HepG2 (cell line): ENCODE measurements around the gene ATP6V0A1. TPM values are rescaled to one million over a fixed set of nuclear protein-coding genes. Genes with fewer than 3 reads are reported as not detected.

Experiments
- ATF7-NPFF ChIP-seq: sonication (generic); formaldehyde crosslinking; IDR thresholded peaks from 2 replicates; pipeline ENCODE4 v1.8.1; 2023; ENCODE audit warnings: mild to moderate bottlenecking, low read depth, missing genetic modification reagents, moderate library complexity
- CBX2 ChIP-seq, 2 experiments: fragments of 200-600 bp in 1 of 2; sonication (generic); formaldehyde crosslinking in 1 of 2; IDR thresholded peaks; 2 replicates each; pipeline versions ENCODE4 v1.7.0 to v1.8.1; 2018 to 2022; ENCODE audit warnings: low read depth in 2 of 2, low read length in 1 of 2, mild to moderate bottlenecking in 1 of 2, missing genetic modification reagents in 1 of 2
- FOXA1 ChIP-seq, 2 experiments: fragments of 450-650 bp in 1 of 2; sonication (generic) in 1 of 2; formaldehyde crosslinking in 1 of 2; IDR thresholded peaks; 2 replicates each; pipeline versions ENCODE4 v1.4.0 to v1.6.1; 2016 to 2020; ENCODE audit warnings: missing genetic modification reagents in 1 of 2
- MXI1 ChIP-seq: IDR thresholded peaks from 3 replicates; pipeline ENCODE4 v1.6.1; 2012; ENCODE audit warnings: low read depth, low read length, inconsistent platforms, borderline replicate concordance
- NR2F1 ChIP-seq, 2 experiments: fragments of 450-650 bp in 1 of 2; formaldehyde crosslinking in 1 of 2; IDR thresholded peaks; 2 replicates each; pipeline versions ENCODE4 v1.5.0 to v1.6.1; 2016 to 2020; ENCODE audit warnings: mild to moderate bottlenecking in 1 of 2, missing compliant biosample characterization in 1 of 2, missing genetic modification reagents in 1 of 2, moderate library complexity in 1 of 2
- PLRG1 ChIP-seq: fragments of 450-650 bp; conservative IDR thresholded peaks from 2 replicates; pipeline ENCODE4 v1.6.1; 2016
- PREB ChIP-seq: sonication (generic); formaldehyde crosslinking; IDR thresholded peaks from 2 replicates; pipeline ENCODE4 v1.4.0; 2020; ENCODE audit warnings: missing genetic modification reagents
- SMYD3 ChIP-seq: sonication (generic); formaldehyde crosslinking; IDR thresholded peaks from 2 replicates; pipeline ENCODE4 v1.8.1; 2023; ENCODE audit warnings: mild to moderate bottlenecking, missing genetic modification reagents
- SNAI1 ChIP-seq: sonication (generic); formaldehyde crosslinking; IDR thresholded peaks from 2 replicates; pipeline ENCODE4 v1.5.0; 2020; ENCODE audit warnings: mild to moderate bottlenecking, missing genetic modification reagents, borderline replicate concordance
- TEAD3 ChIP-seq: optimal IDR thresholded peaks from 2 replicates; pipeline ENCODE3; 2016; ENCODE audit warnings: borderline replicate concordance
- ZHX2 ChIP-seq, 2 experiments: sonication (generic) in 1 of 2; formaldehyde crosslinking in 1 of 2; IDR thresholded peaks; 2 replicates each; pipeline versions ENCODE4 v1.6.1 to v1.9.0; 2014 to 2022; ENCODE audit warnings: antibody characterized with exemption in 1 of 2, borderline replicate concordance in 1 of 2, inconsistent platforms in 1 of 2, low read depth in 1 of 2, missing genetic modification reagents in 1 of 2
- ZNF232 ChIP-seq: sonication (generic); formaldehyde crosslinking; IDR thresholded peaks from 2 replicates; pipeline ENCODE4 v1.4.0; 2020; ENCODE audit warnings: missing genetic modification reagents, borderline replicate concordance
- ZNF234 ChIP-seq: sonication (generic); formaldehyde crosslinking; conservative IDR thresholded peaks from 2 replicates; pipeline ENCODE4 v1.5.1; 2020; ENCODE audit warnings: mild to moderate bottlenecking, missing genetic modification reagents
- ZNF33A ChIP-seq: sonication (generic); formaldehyde crosslinking; IDR thresholded peaks from 2 replicates; pipeline ENCODE4 v1.5.1; 2020; ENCODE audit warnings: missing genetic modification reagents, mild to moderate bottlenecking, moderate library complexity, borderline replicate concordance
- ZNF430 ChIP-seq: sonication (generic); formaldehyde crosslinking; IDR thresholded peaks from 2 replicates; pipeline ENCODE4 v1.9.0; 2021; ENCODE audit warnings: mild to moderate bottlenecking, missing genetic modification reagents
- ZNF446 ChIP-seq: sonication (generic); formaldehyde crosslinking; IDR thresholded peaks from 2 replicates; pipeline ENCODE4 v1.5.0; 2020; ENCODE audit warnings: mild to moderate bottlenecking, missing genetic modification reagents
- ZNF512 ChIP-seq: sonication (generic); formaldehyde crosslinking; IDR thresholded peaks from 2 replicates; pipeline ENCODE4 v1.4.0; 2020; ENCODE audit warnings: mild to moderate bottlenecking, missing genetic modification reagents
- ZNF605 ChIP-seq: sonication (generic); formaldehyde crosslinking; IDR thresholded peaks from 2 replicates; pipeline ENCODE4 v1.8.0; 2022; ENCODE audit warnings: mild to moderate bottlenecking, missing genetic modification reagents
- ZNF891 ChIP-seq: sonication (generic); formaldehyde crosslinking; IDR thresholded peaks from 2 replicates; pipeline ENCODE4 v1.5.0; 2020; ENCODE audit warnings: mild to moderate bottlenecking, missing genetic modification reagents
- polyA plus RNA-seq, 8 experiments: library from polyadenylated mRNA; depleted of rRNA in 3 of 8; stranded (reverse) in 7 of 8; unstranded in 1 of 8; fragments of >200 nt; fragmentation: Illumina TruSeq in 4 of 8; extraction: Trizol in 4 of 8; gene quantifications; 2 replicates each; pipeline versions ENCODE4 v1.2.1 to v1.2.3, GENCODE V29; 2011 to 2016; ENCODE audit warnings: low read depth in 4 of 8, missing spikeins in 1 of 8, mixed read lengths in 1 of 8; ENCODE audit not compliant: insufficient read depth in 1 of 8
- total RNA-seq, 5 experiments: library from RNA; depleted of rRNA; stranded (reverse); fragments of >200 nt; fragmentation: Illumina TruSeq; extraction: Trizol; gene quantifications; 2 replicates each; pipeline ENCODE4 v1.2.3, GENCODE V29; 2016; ENCODE audit warnings: low read depth in 1 of 5

The ATP6V0A1 gene
- total and polyA plus RNA-seq, 2 of the 13 experiments (the other 11 are each of a cell fraction or from before 2014, with no cell fraction given), result 27.9 to 54.1 TPM

- TF ChIP-seq ZHX2 (IDR thresholded peaks at IDR 0.05; ENCODE audit: low read depth) (no peak), ZHX2 (CRISPR knock-in tag; IDR thresholded peaks at IDR 0.05; ENCODE audit: borderline replicate concordance) (no peak), ZNF512 (no peak), NR2F1 (CRISPR knock-in tag; IDR thresholded peaks at IDR 0.05) (peak; percentile 73 to 76), MXI1 (peak; percentile 60; the same call in 1 of the 3 replicates), SNAI1 (no peak), FOXA1 (IDR thresholded peaks at IDR 0.05) (no peak), FOXA1 (CRISPR knock-in tag; IDR thresholded peaks at IDR 0.05) (no peak), ATF7-NPFF (CRISPR knock-in tag) (no peak), CBX2 (IDR thresholded peaks at IDR 0.05; ENCODE audit: low read depth, low read length) (no peak), CBX2 (CRISPR knock-in tag; IDR thresholded peaks at IDR 0.05; ENCODE audit: low read depth) (0 out of 2 replicates have a peak, but pooled peaks have one; percentile 15), ZNF446 (CRISPR knock-in tag) (0 out of 2 replicates have a peak, but pooled peaks have one; percentile 5), SMYD3 (no peak), ZNF234 (no peak), ZNF33A (CRISPR knock-in tag) (no peak), PLRG1 (no peak), ZNF430 (CRISPR knock-in tag) (0 out of 2 replicates have a peak, but pooled peaks have one; percentile 45), ZNF605 (CRISPR knock-in tag) (no peak), PREB (CRISPR knock-in tag) (no peak), ZNF232 (CRISPR knock-in tag) (no peak; the same call in 1 of the 2 replicates), TEAD3 (CRISPR knock-in tag) (no peak), ZNF891 (peak; percentile 7; the same call in 1 of the 2 replicates)
These were observed 73.0 kb downstream of the ATP6V0A1 start (continued) for GRCh38 chr17:42531455-42532354.
